Astrocyte (in vitro differentiated cells and primary cell): Measurements from ENCODE around the gene INPP5A. TPM values are rescaled to one million over a fixed set of nuclear protein-coding genes. Genes with fewer than 3 reads are reported as not detected.

Experiments
- DNase-seq: peaks from one replicate; pipeline ENCODE4 v3.0.0-alpha.2; 2010; ENCODE audit warnings: low read depth
- FAIRE-seq: peaks from 2 replicates; lab custom pipeline; 2011; peaks lifted over from hg19 to GRCh38; lab: Jason Lieb, UNC
- H2AFZ ChIP-seq: 2 replicates; pipeline ENCODE4 v1.6.0; 2012; ENCODE audit warnings: low read depth, low read length, inconsistent platforms
- H3K27ac ChIP-seq: 2 replicates; pipeline ENCODE4 v1.5.1; 2011; ENCODE audit warnings: low read depth, low read length, inconsistent platforms
- H3K27me3 ChIP-seq: 2 replicates; pipeline ENCODE4 v1.6.0; 2011; ENCODE audit warnings: low read length, inconsistent platforms; ENCODE audit not compliant: insufficient read depth
- H3K36me3 ChIP-seq: 2 replicates; pipeline ENCODE4 v1.5.1; 2011; ENCODE audit warnings: low read length, inconsistent platforms; ENCODE audit not compliant: insufficient read depth
- H3K4me1 ChIP-seq: 2 replicates; pipeline ENCODE4 v1.5.1; 2011; ENCODE audit warnings: low read length, inconsistent platforms; ENCODE audit not compliant: insufficient read depth
- H3K4me2 ChIP-seq: 2 replicates; pipeline ENCODE4 v1.6.0; 2012; ENCODE audit warnings: low read length, inconsistent platforms
- H3K4me3 ChIP-seq: 2 replicates; pipeline ENCODE4 v1.5.1; 2011; ENCODE audit warnings: low read depth, mild to moderate bottlenecking, low read length, inconsistent platforms; ENCODE audit not compliant: insufficient read depth
- H3K79me2 ChIP-seq: 2 replicates; pipeline ENCODE4 v1.6.0; 2012; ENCODE audit warnings: mild to moderate bottlenecking, low read length, inconsistent platforms; ENCODE audit not compliant: insufficient read depth
- H3K9ac ChIP-seq: 2 replicates; pipeline ENCODE4 v1.6.0; 2012; ENCODE audit warnings: mild to moderate bottlenecking, low read length, inconsistent platforms
- H3K9me3 ChIP-seq: 2 replicates; pipeline ENCODE4 v1.5.1; 2012; ENCODE audit warnings: low read depth, mild to moderate bottlenecking, low read length, inconsistent platforms; ENCODE audit not compliant: insufficient read depth
- H4K20me1 ChIP-seq: 2 replicates; pipeline ENCODE4 v1.6.0; 2012; ENCODE audit warnings: low read length, inconsistent platforms; ENCODE audit not compliant: insufficient read depth
- H3K27ac Mint-ChIP-seq: one replicate; pipeline ENCODE4 v1.8.0; 2021; ENCODE audit warnings: mild to moderate bottlenecking, mixed read lengths; ENCODE audit not compliant: unreplicated experiment
- H3K27me3 Mint-ChIP-seq: one replicate; pipeline ENCODE4 v1.8.0; 2021; ENCODE audit warnings: low read depth, mixed read lengths; ENCODE audit not compliant: unreplicated experiment
- H3K36me3 Mint-ChIP-seq: one replicate; pipeline ENCODE4 v1.8.0; 2021; ENCODE audit warnings: low read depth, mixed read lengths; ENCODE audit not compliant: unreplicated experiment
- H3K4me1 Mint-ChIP-seq: one replicate; pipeline ENCODE4 v1.8.0; 2021; ENCODE audit warnings: low read depth, mixed read lengths; ENCODE audit not compliant: unreplicated experiment
- H3K4me3 Mint-ChIP-seq: one replicate; pipeline ENCODE4 v1.8.0; 2021; ENCODE audit warnings: mild to moderate bottlenecking, moderate library complexity, mixed read lengths; ENCODE audit not compliant: unreplicated experiment
- H3K9me3 Mint-ChIP-seq: one replicate; pipeline ENCODE4 v1.8.0; 2021; ENCODE audit warnings: mild to moderate bottlenecking, mixed read lengths; ENCODE audit not compliant: unreplicated experiment
- CTCF ChIP-seq: IDR thresholded peaks from 2 replicates; pipeline ENCODE4 v1.5.1; 2011; ENCODE audit warnings: low read depth, mild to moderate bottlenecking, inconsistent platforms, low read length, moderate library complexity; ENCODE audit not compliant: insufficient read depth
- EZH2 ChIP-seq: IDR thresholded peaks from 2 replicates; pipeline ENCODE4 v1.6.1; 2012; ENCODE audit warnings: mild to moderate bottlenecking, low read length, inconsistent platforms; ENCODE audit not compliant: insufficient read depth
- total RNA-seq: library from RNA; stranded (reverse); gene quantifications from 2 replicates; pipeline ENCODE4 v1.2.1, GENCODE V29; 2021

INPP5A gene
- total RNA-seq, 1 donor from 2014 or later, result 39.1 TPM

- Histone ChIP-seq H3K4me3 (no peak overlapping the region), H2AFZ (no peak overlapping the region), H4K20me1 (peaks cover 33% of the 10 kb centered on the region), H3K4me1 (no peaks in the 10 kb centered on the region), H3K79me2 (peaks cover 5% of the 10 kb centered on the region), H3K9me3 (no peaks in the 10 kb centered on the region), H3K4me2 (no peak overlapping the region), H3K36me3 (peaks cover 9% of the 10 kb centered on the region), H3K27me3 (no peaks in the 10 kb centered on the region), H3K9ac (no peak overlapping the region), H3K27ac (no peak overlapping the region)
- no peak for DNase-seq
- Mint-ChIP-seq H3K36me3 (peaks cover 4% of the 10 kb centered on the region), H3K4me3 (no peak overlapping the region), H3K27ac (no peak overlapping the region), H3K4me1 (no peaks in the 10 kb centered on the region), H3K27me3 (peaks cover 1% of the 10 kb centered on the region), H3K9me3 (no peaks in the 10 kb centered on the region)
- FAIRE-seq, result no peak
- TF ChIP-seq EZH2 (no peak), CTCF (no peak)
These were observed 118.9 kb downstream of the INPP5A start for GRCh38 chr10:132656283-132657126.

- no peak overlapping the region for H3K9ac ChIP-seq
- TF ChIP-seq EZH2 (no peak), CTCF (no peak)
- no peak overlapping the region for H3K27ac Mint-ChIP-seq
- FAIRE-seq, result no peak
- no peaks in the 10 kb centered on the region for H3K27me3 ChIP-seq
- H3K27ac ChIP-seq, result no peak overlapping the region
- peaks cover 3% of the 10 kb centered on the region for H3K4me1 Mint-ChIP-seq
- no peaks in the 10 kb centered on the region for H3K9me3 ChIP-seq
- peaks cover 28% of the 10 kb centered on the region for H4K20me1 ChIP-seq
- peaks cover 1% of the 10 kb centered on the region for H3K27me3 Mint-ChIP-seq
- H3K4me3 Mint-ChIP-seq, result no peak overlapping the region
- H3K9me3 Mint-ChIP-seq, result no peaks in the 10 kb centered on the region
- H3K79me2 ChIP-seq, result peaks cover 5% of the 10 kb centered on the region
- H3K4me2 ChIP-seq, result no peak overlapping the region
- peaks cover 4% of the 10 kb centered on the region for H3K36me3 Mint-ChIP-seq
- H3K4me3 ChIP-seq, result no peak overlapping the region
- peaks cover 8% of the 10 kb centered on the region for H3K36me3 ChIP-seq
- H3K4me1 ChIP-seq, result no peaks in the 10 kb centered on the region
- no peak overlapping the region for H2AFZ ChIP-seq
- DNase-seq, result no peak
These were observed 119.6 kb downstream of the INPP5A start for GRCh38 chr10:132657127-132657706.
